Esophagus muscularis mucosa (tissue), 4 donors: ENCODE data around the gene TOR2A. TPM values are rescaled to one million over a fixed set of nuclear protein-coding genes. Genes with fewer than 3 reads are reported as not detected.

Experiments
- DNase-seq: peaks from one replicate; pipeline ENCODE4 v3.0.0-alpha.2; 2017; ENCODE audit errors: extremely low spot score
- H3K27ac ChIP-seq, 4 donors: fragments of 200-600 bp; sonication (generic); replicated peaks in 1 of 4; 1 replicate in 3 of 4; 2 replicates in 1 of 4; pipeline ENCODE4 v1.5.1; 2016 to 2019; ENCODE audit warnings: mild to moderate bottlenecking in 1 of 4
- H3K27me3 ChIP-seq, 4 donors: fragments of 200-600 bp; sonication (generic); one replicate each; pipeline versions ENCODE4 v1.5.1 to v1.6.0; 2016 to 2019
- H3K36me3 ChIP-seq, 4 donors: fragments of 200-600 bp; sonication (generic); one replicate each; pipeline ENCODE4 v1.5.1; 2016 to 2019
- H3K4me1 ChIP-seq, 4 donors: fragments of 200-600 bp; sonication (generic); one replicate each; pipeline ENCODE4 v1.5.1; 2016 to 2019
- H3K4me3 ChIP-seq, 4 donors: fragments of 200-600 bp; sonication (generic); 1 replicate in 2 of 4; 2 replicates in 2 of 4; pipeline ENCODE4 v1.5.1; 2016 to 2019; ENCODE audit warnings: mild to moderate bottlenecking in 4 of 4, moderate library complexity in 1 of 4
- H3K9me3 ChIP-seq, 4 donors: fragments of 200-600 bp; sonication (generic); 1 replicate in 3 of 4; 2 replicates in 1 of 4; pipeline ENCODE4 v1.5.1; 2016 to 2019
- CTCF ChIP-seq, 3 experiments: fragments of 200-600 bp in 2 of 3; fragments of 450-650 bp in 1 of 3; sonication (generic) in 2 of 3; IDR thresholded peaks; one replicate each; pipeline ENCODE4 v1.5.1; 2017 to 2019; ENCODE audit warnings: antibody characterized with exemption in 3 of 3, mild to moderate bottlenecking in 2 of 3, moderate library complexity in 1 of 3
- EP300 ChIP-seq: sonication (generic); formaldehyde crosslinking; IDR thresholded peaks from one replicate; pipeline ENCODE4 v1.6.1; 2017; ENCODE audit warnings: antibody characterized with exemption
- POLR2A ChIP-seq: fragments of 450-650 bp; IDR thresholded peaks from one replicate; pipeline ENCODE4 v1.6.1; 2017; ENCODE audit warnings: antibody characterized with exemption, moderate library complexity, mild to moderate bottlenecking, low read depth
- POLR2AphosphoS5 ChIP-seq, 2 donors: sonication (generic); formaldehyde crosslinking; IDR thresholded peaks; one replicate each; pipeline ENCODE4 v1.6.1; 2017; ENCODE audit warnings: antibody characterized with exemption in 2 of 2
- WGBS: methylation state at CpG from one replicate; pipeline ENCODE4 v1.1.5; 2018; 5-methylcytosine and 5-hydroxymethylcytosine counted together
- intact Hi-C: fragments of 100-400 bp; cut with DNase I; formaldehyde crosslinking; loops from one replicate; pipeline ENCODE4 v1.15.1; 2023
- total RNA-seq, 4 donors: library from RNA; depleted of rRNA; stranded (reverse); fragments of >200 nt; gene quantifications; one replicate each; pipeline versions ENCODE4 v1.1.0 to v1.2.1, GENCODE V29; 2016

Gene TOR2A
- total RNA-seq, 4 donors from 2014 or later = 5.4 to 9.2 (median 7.0) TPM

GRCh38 chr9:127686461-127687393, 48.4 kb downstream of the TOR2A start:
- 80% methylated on average over 6 of the region's 6 CpGs for WGBS
- TF ChIP-seq POLR2A = no peak
- no peak for TF ChIP-seq POLR2AphosphoS5 (IDR thresholded peaks at IDR 0.05)
- no peak for TF ChIP-seq EP300
- no peak for TF ChIP-seq CTCF (IDR thresholded peaks at IDR 0.05)
- DNase-seq = no peak
- Histone ChIP-seq H3K4me3 (no peak overlapping the region), H3K27me3 (no peaks in the 10 kb centered on the region), H3K9me3 (no peaks in the 10 kb centered on the region), H3K36me3 (peaks cover 42 to 100% (median 83%) of the 10 kb centered on the region in 4 donors), H3K27ac (no peak overlapping the region), H3K4me1 (no peaks in the 10 kb centered on the region)
- intact Hi-C loops = no loop called here

- 95% methylated on average over 4 of the region's 4 CpGs for WGBS
- peaks cover 48 to 100% (median 84%) of the 10 kb centered on the region in 4 donors for H3K36me3 ChIP-seq
- DNase-seq = no peak
- intact Hi-C loops = no loop called here
- H3K4me1 ChIP-seq = no peaks in the 10 kb centered on the region
- no peak overlapping the region for H3K4me3 ChIP-seq
- no peaks in the 10 kb centered on the region for H3K9me3 ChIP-seq
- no peak for TF ChIP-seq POLR2A
- TF ChIP-seq CTCF (IDR thresholded peaks at IDR 0.05) = no peak
- TF ChIP-seq POLR2AphosphoS5 (IDR thresholded peaks at IDR 0.05) = no peak
- no peak for TF ChIP-seq EP300
- H3K27ac ChIP-seq = no peak overlapping the region
- H3K27me3 ChIP-seq = no peaks in the 10 kb centered on the region
Measured at GRCh38 chr9:127684576-127684975, 50.5 kb downstream of the TOR2A start.

GRCh38 chr9:127683723-127684122, 51.4 kb downstream of the TOR2A start:
- 93% methylated on average over 5 of the region's 5 CpGs for WGBS
- DNase-seq = no peak
- Histone ChIP-seq H3K27me3 (no peaks in the 10 kb centered on the region), H3K4me3 (no peak overlapping the region), H3K36me3 (peaks cover 52 to 100% (median 86%) of the 10 kb centered on the region in 4 donors), H3K9me3 (no peaks in the 10 kb centered on the region), H3K4me1 (no peaks in the 10 kb centered on the region), H3K27ac (no peak overlapping the region)
- TF ChIP-seq EP300 (no peak), CTCF (IDR thresholded peaks at IDR 0.05) (no peak), POLR2AphosphoS5 (IDR thresholded peaks at IDR 0.05) (no peak), POLR2A (no peak)
- intact Hi-C loops = no loop called here

GRCh38 chr9:127682351-127683136, 52.5 kb downstream of the TOR2A start:
- no peak overlapping the region for H3K27ac ChIP-seq
- WGBS = 92% methylated on average over 17 of the region's 23 CpGs
- peaks cover 59 to 97% (median 86%) of the 10 kb centered on the region in 4 donors for H3K36me3 ChIP-seq
- intact Hi-C loops = no loop called here
- H3K27me3 ChIP-seq = no peaks in the 10 kb centered on the region
- no peaks in the 10 kb centered on the region for H3K4me1 ChIP-seq
- no peaks in the 10 kb centered on the region for H3K9me3 ChIP-seq
- no peak for TF ChIP-seq EP300
- no peak for TF ChIP-seq POLR2AphosphoS5 (IDR thresholded peaks at IDR 0.05)
- no peak for TF ChIP-seq POLR2A
- no peak for TF ChIP-seq CTCF (IDR thresholded peaks at IDR 0.05)
- H3K4me3 ChIP-seq = no peak overlapping the region
- no peak for DNase-seq

Other genes with a start within 250 kb of the TOR2A start
- gene STXBP1, start 123.0 kb downstream of the TOR2A start, total RNA-seq = 10 to 100 TPM; 17.2 to 34.0 (median 19.8) TPM
- under 1 TPM in 2 of 4 donors, not detected in 2; 0.26 to 0.42 TPM for gene CFAP157, start 28.3 kb downstream of the TOR2A start, total RNA-seq
- 10 to 100 TPM; 16.8 to 23.5 (median 20.5) TPM for gene PTRH1, start 19.6 kb downstream of the TOR2A start, total RNA-seq
- under 1 TPM in 3 of 4 donors, not detected in 1; under 0.01 to 0.17 (median 0.11) TPM for gene TTC16, start 19.2 kb downstream of the TOR2A start, total RNA-seq
- 10 to 100 TPM in 3 of 4 donors, 1 to 10 TPM in 1; 5.0 to 18.1 (median 14.3) TPM for gene SH2D3C, start 43.4 kb upstream of the TOR2A start, total RNA-seq
- 10 to 100 TPM; 54.4 to 79.6 (median 71.7) TPM for gene CDK9, start 50.7 kb upstream of the TOR2A start, total RNA-seq
- 10 to 100 TPM; 36.1 to 56.3 (median 50.1) TPM for gene FPGS, start 67.6 kb upstream of the TOR2A start, total RNA-seq
- gene ENG, start 119.4 kb upstream of the TOR2A start, total RNA-seq = 10 to 100 TPM; 36.5 to 91.2 (median 78.3) TPM
- 10 to 100 TPM; 37.4 to 75.0 (median 56.0) TPM for gene AK1, start 142.4 kb upstream of the TOR2A start, total RNA-seq
- 100 to 1,000 TPM in 3 of 4 donors, 10 to 100 TPM in 1; 95.9 to 169 (median 125) TPM for gene ST6GALNAC6, start 164.3 kb upstream of the TOR2A start, total RNA-seq
- 10 to 100 TPM; 20.3 to 44.8 (median 35.9) TPM for gene ST6GALNAC4, start 181.7 kb upstream of the TOR2A start, total RNA-seq
- 1 to 10 TPM; 1.3 to 2.8 (median 2.2) TPM for gene PIP5KL1, start 195.5 kb upstream of the TOR2A start, total RNA-seq
- 10 to 100 TPM in 1 of 4 donors, 1 to 10 TPM in 3; 6.6 to 13.3 (median 8.5) TPM for gene DPM2, start 202.6 kb upstream of the TOR2A start, total RNA-seq
- 10 to 100 TPM; 12.4 to 29.5 (median 20.0) TPM for gene EEIG1, start 245.7 kb upstream of the TOR2A start, total RNA-seq